ENCODE data around the gene AFG3L2.
A peak's percentile ranks its signal among the peaks of the same experiment; 100 is the strongest.

Gene AFG3L2

GRCh38 chr18:12361770-12362378, 15.2 kb downstream of the AFG3L2 start:
- peaks cover 11% of the 10 kb centered on the region for H3K4me1 ChIP-seq (ENCODE audit: insufficient read depth, low read length, severe bottlenecking)
- H3K27me3 ChIP-seq (ENCODE audit: insufficient read depth, low read length): no peaks in the 10 kb centered on the region
- H3F3A ChIP-seq (ENCODE audit: insufficient read depth, low read length): no peaks in the 10 kb centered on the region
- no peaks in the 10 kb centered on the region for H3K9me3 ChIP-seq (ENCODE audit: low read length)
- H3K27ac ChIP-seq (ENCODE audit: low read depth, low read length, poor library complexity, severe bottlenecking): peak overlapping the region; percentile 55
- H2AFZ ChIP-seq (ENCODE audit: low read length): no peak overlapping the region
- H3K4me2 ChIP-seq (ENCODE audit: low read length): no peak overlapping the region
- no peak overlapping the region for H3K9ac ChIP-seq (ENCODE audit: low read length)
- TF ChIP-seq EZH2 (IDR thresholded peaks at IDR 0.05; ENCODE audit: borderline replicate concordance, low read length) (no peak), CTCF (IDR thresholded peaks at IDR 0.05; ENCODE audit: low read length) (no peak)
- H3K9me2 ChIP-seq (ENCODE audit: low read depth, low read length): no peaks in the 10 kb centered on the region
- no peaks in the 10 kb centered on the region for H3K79me2 ChIP-seq (ENCODE audit: insufficient read depth, low read length)
- peaks cover 98% of the 10 kb centered on the region for H3K36me3 ChIP-seq (ENCODE audit: insufficient read depth, low read length)
- H3K4me3 ChIP-seq (ENCODE audit: low read depth, low read length, poor library complexity, severe bottlenecking): no peak overlapping the region
- H4K20me1 ChIP-seq (ENCODE audit: insufficient read depth, low read length): no peaks in the 10 kb centered on the region

GRCh38 chr18:12359515-12359927, 17.5 kb downstream of the AFG3L2 start:
- no peaks in the 10 kb centered on the region for H3K9me2 ChIP-seq (ENCODE audit: low read depth, low read length)
- H3K79me2 ChIP-seq (ENCODE audit: insufficient read depth, low read length): no peaks in the 10 kb centered on the region
- no peaks in the 10 kb centered on the region for H3K27me3 ChIP-seq (ENCODE audit: insufficient read depth, low read length)
- H3K4me1 ChIP-seq (ENCODE audit: insufficient read depth, low read length, severe bottlenecking): peaks cover 11% of the 10 kb centered on the region
- TF ChIP-seq CTCF (IDR thresholded peaks at IDR 0.05; ENCODE audit: low read length) (no peak), EZH2 (IDR thresholded peaks at IDR 0.05; ENCODE audit: borderline replicate concordance, low read length) (no peak)
- no peak overlapping the region for H2AFZ ChIP-seq (ENCODE audit: low read length)
- H4K20me1 ChIP-seq (ENCODE audit: insufficient read depth, low read length): no peaks in the 10 kb centered on the region
- H3F3A ChIP-seq (ENCODE audit: insufficient read depth, low read length): no peaks in the 10 kb centered on the region
- H3K4me2 ChIP-seq (ENCODE audit: low read length): no peak overlapping the region
- H3K4me3 ChIP-seq (ENCODE audit: low read depth, low read length, poor library complexity, severe bottlenecking): no peak overlapping the region
- H3K36me3 ChIP-seq (ENCODE audit: insufficient read depth, low read length): peaks cover 99% of the 10 kb centered on the region
- H3K9me3 ChIP-seq (ENCODE audit: low read length): no peaks in the 10 kb centered on the region
- no peak overlapping the region for H3K9ac ChIP-seq (ENCODE audit: low read length)
- H3K27ac ChIP-seq (ENCODE audit: low read depth, low read length, poor library complexity, severe bottlenecking): no peak overlapping the region

GRCh38 chr18:12352188-12352587, 24.8 kb downstream of the AFG3L2 start:
- Histone ChIP-seq H3K4me3 (ENCODE audit: low read depth, low read length, poor library complexity, severe bottlenecking) (no peak overlapping the region), H3K4me1 (ENCODE audit: insufficient read depth, low read length, severe bottlenecking) (no peaks in the 10 kb centered on the region), H3K79me2 (ENCODE audit: insufficient read depth, low read length) (no peaks in the 10 kb centered on the region), H3K27ac (ENCODE audit: low read depth, low read length, poor library complexity, severe bottlenecking) (no peak overlapping the region), H3K9ac (ENCODE audit: low read length) (no peak overlapping the region), H3F3A (ENCODE audit: insufficient read depth, low read length) (no peaks in the 10 kb centered on the region), H2AFZ (ENCODE audit: low read length) (no peak overlapping the region), H3K4me2 (ENCODE audit: low read length) (no peak overlapping the region), H4K20me1 (ENCODE audit: insufficient read depth, low read length) (no peaks in the 10 kb centered on the region), H3K27me3 (ENCODE audit: insufficient read depth, low read length) (no peaks in the 10 kb centered on the region), H3K36me3 (ENCODE audit: insufficient read depth, low read length) (peaks cover 93% of the 10 kb centered on the region), H3K9me2 (ENCODE audit: low read depth, low read length) (no peaks in the 10 kb centered on the region), H3K9me3 (ENCODE audit: low read length) (no peaks in the 10 kb centered on the region)
- TF ChIP-seq CTCF (IDR thresholded peaks at IDR 0.05; ENCODE audit: low read length): no peak
- TF ChIP-seq EZH2 (IDR thresholded peaks at IDR 0.05; ENCODE audit: borderline replicate concordance, low read length): no peak

Data from OCI-LY1 (cell line).